A673 (cell line): ENCODE results near the gene G6PD. TPM values are rescaled to one million over a fixed set of nuclear protein-coding genes. Genes with fewer than 3 reads are reported as not detected.
"Not testable (repeated sequence)": the region's sequence is repeated elsewhere in the genome, so short reads cannot be mapped to it uniquely, and the experiment has no call there.

Experiments
- BruUV-seq: library from RNA; stranded (reverse); fragments of 400-500 nt; replicated peaks from 2 replicates; lab custom pipeline; 2021; lab: Mats Ljungman, UMichigan
- CTCF ChIA-PET: fragments of 300-600 bp; sonication (Branson Sonifier 250); formaldehyde crosslinking; loops from one replicate; lab custom pipeline; 2022; ENCODE audit warnings: antibody characterized with exemption; lab: Charles Lee
- POLR2A ChIA-PET: fragments of 300-600 bp; sonication (Branson Sonifier 250); formaldehyde crosslinking; loops from one replicate; lab custom pipeline; 2022; ENCODE audit warnings: antibody characterized with exemption; ENCODE audit not compliant: low non-redundant PET; lab: Charles Lee
- DNase-seq: peaks from one replicate; pipeline ENCODE4 v3.0.0-alpha.2; 2015; ENCODE audit warnings: low spot score
- H3K27ac ChIP-seq: fragments of 200-600 bp; sonication (generic); 2 replicates; pipeline ENCODE4 v1.5.1; 2016; ENCODE audit warnings: mixed run types, low read depth, mild to moderate bottlenecking, mixed read lengths, antibody characterized with exemption, low read length; ENCODE audit not compliant: poor library complexity, severe bottlenecking
- H3K27me3 ChIP-seq: fragments of 200-600 bp; sonication (generic); replicated peaks from 2 replicates; pipeline ENCODE4 v1.6.1; 2017; ENCODE audit warnings: mixed run types, low read depth, mild to moderate bottlenecking, mixed read lengths, antibody characterized with exemption, low read length; ENCODE audit not compliant: insufficient read depth, poor library complexity
- H3K36me3 ChIP-seq: fragments of 200-600 bp; sonication (generic); 2 replicates; pipeline ENCODE4 v1.6.1; 2016; ENCODE audit warnings: mixed run types, mild to moderate bottlenecking, mixed read lengths, antibody characterized with exemption, low read length; ENCODE audit not compliant: insufficient read depth, poor library complexity, severe bottlenecking
- H3K4me1 ChIP-seq: fragments of 200-600 bp; sonication (generic); 2 replicates; pipeline ENCODE4 v1.6.1; 2017; ENCODE audit warnings: mixed run types, mild to moderate bottlenecking, mixed read lengths, antibody characterized with exemption, low read length; ENCODE audit not compliant: insufficient read depth, poor library complexity, severe bottlenecking
- H3K4me3 ChIP-seq: fragments of 200-600 bp; sonication (generic); 2 replicates; pipeline ENCODE4 v1.5.1; 2016; ENCODE audit warnings: low read depth, mixed run types, mild to moderate bottlenecking, mixed read lengths, low read length; ENCODE audit not compliant: poor library complexity, severe bottlenecking
- H3K9me3 ChIP-seq: fragments of 200-600 bp; sonication (generic); 2 replicates; pipeline ENCODE4 v1.6.1; 2016; ENCODE audit warnings: mixed run types, low read depth, mild to moderate bottlenecking, mixed read lengths, antibody characterized with exemption, low read length; ENCODE audit not compliant: poor library complexity, severe bottlenecking
- CTCF ChIP-seq: fragments of 300-800, 200-600 bp; sonication (generic); conservative IDR thresholded peaks from 2 replicates; pipeline ENCODE4 v1.5.1; 2017; ENCODE audit warnings: low read depth, mild to moderate bottlenecking, antibody characterized with exemption, low read length, moderate library complexity, mixed read lengths
- EZH2 ChIP-seq: fragments of 200-600 bp; sonication (generic); IDR thresholded peaks from 2 replicates; pipeline ENCODE4 v1.6.1; 2017; ENCODE audit warnings: borderline replicate concordance, low read depth, mild to moderate bottlenecking, mixed read lengths, antibody characterized with exemption, low read length; ENCODE audit not compliant: poor library complexity, severe bottlenecking
- intact Hi-C: fragments of 100-400 bp; cut with micrococcal nuclease; formaldehyde crosslinking; loops from one replicate; pipeline ENCODE4 v1.10.0; 2022; ENCODE audit not compliant: unreplicated experiment
- total RNA-seq: library from RNA; stranded (reverse); gene quantifications from 2 replicates; pipeline ENCODE4 v1.2.3, GENCODE V29; 2021

Gene G6PD
- total RNA-seq, 1 experiment from 2014 or later = 203 TPM

GRCh38 chrX:154593201-154593600 is 46.6 kb upstream of the G6PD start:
- CTCF ChIA-PET = no interaction called here
- Histone ChIP-seq H3K27ac (no peak overlapping the region), H3K4me3 (no peak overlapping the region), H3K36me3 (no peaks in the 10 kb centered on the region), H3K27me3 (no peaks in the 10 kb centered on the region), H3K9me3 (no peaks in the 10 kb centered on the region), H3K4me1 (peaks cover 8% of the 10 kb centered on the region)
- intact Hi-C loops = no loop called here
- TF ChIP-seq CTCF = no peak
- no peak for TF ChIP-seq EZH2
- POLR2A ChIA-PET = no interaction called here
- DNase-seq = no peak
- no TSS peak for BruUV-seq

- no TSS peak for BruUV-seq
- H3K9me3 ChIP-seq = no peaks in the 10 kb centered on the region
Observed at GRCh38 chrX:154592505-154592904, 45.9 kb upstream of the G6PD start.

GRCh38 chrX:154590415-154590814 is 43.8 kb upstream of the G6PD start:
- H3K4me3 ChIP-seq, CTCF ChIA-PET, H3K4me1 ChIP-seq, DNase-seq, H3K27me3 ChIP-seq, intact Hi-C loops, H3K9me3 ChIP-seq, H3K36me3 ChIP-seq, H3K27ac ChIP-seq, POLR2A ChIA-PET, BruUV-seq: not testable (repeated sequence)

More at GRCh38 chrX:154592505-154592904, 45.9 kb upstream of the G6PD start:
- intact Hi-C loops = no loop called here
- Histone ChIP-seq H3K36me3 (no peaks in the 10 kb centered on the region), H3K27ac (no peak overlapping the region), H3K4me3 (no peak overlapping the region), H3K4me1 (peaks cover 8% of the 10 kb centered on the region), H3K27me3 (no peaks in the 10 kb centered on the region)
- CTCF ChIA-PET = no interaction called here
- DNase-seq = no peak
- TF ChIP-seq CTCF (no peak), EZH2 (no peak)
- POLR2A ChIA-PET = no interaction called here

GRCh38 chrX:154584585-154585183 is 38.0 kb upstream of the G6PD start, which contains the start of gene CTAG1A:
CTAG1A (plus strand) TSS chrX:154585133; CDS start chrX:154585207, 74 bp downstream.
- BruUV-seq, DNase-seq, H3K27me3 ChIP-seq, H3K36me3 ChIP-seq, H3K9me3 ChIP-seq, CTCF ChIA-PET, H3K4me1 ChIP-seq, H3K4me3 ChIP-seq, H3K27ac ChIP-seq, POLR2A ChIA-PET, intact Hi-C loops: not testable (repeated sequence)

- H3K9me3 ChIP-seq, H3K27ac ChIP-seq, H3K4me1 ChIP-seq, intact Hi-C loops, DNase-seq, POLR2A ChIA-PET, CTCF ChIA-PET, BruUV-seq, H3K4me3 ChIP-seq, H3K27me3 ChIP-seq, H3K36me3 ChIP-seq: not testable (repeated sequence)
Observed at GRCh38 chrX:154582994-154583393, 36.3 kb upstream of the G6PD start.

- H3K27me3 ChIP-seq, BruUV-seq, DNase-seq, H3K36me3 ChIP-seq, POLR2A ChIA-PET, H3K9me3 ChIP-seq, CTCF ChIA-PET, intact Hi-C loops, H3K4me3 ChIP-seq, H3K27ac ChIP-seq, H3K4me1 ChIP-seq: not testable (repeated sequence)
Observed at GRCh38 chrX:154575076-154575475, 28.4 kb upstream of the G6PD start.
